ENCODE data around the gene PCDHB13. TPM values are rescaled to one million over a fixed set of nuclear protein-coding genes. Genes with fewer than 3 reads are reported as not detected.
A peak's percentile ranks its signal among the peaks of the same experiment; 100 is the strongest.
"Not testable (repeated sequence)": the region's sequence is repeated elsewhere in the genome, so short reads cannot be mapped to it uniquely, and the experiment has no call there.

The PCDHB13 gene
- total and polyA plus RNA-seq, 9 donors = 1.3 to 5.9 (median 4.4) TPM

- Histone ChIP-seq H3K4me3 (peak within 1 kb of the TSS; percentile 21), H3K4me1 (ENCODE audit: insufficient read depth) (no peaks in the 10 kb centered on the region), H3K27ac (no peak within 1 kb of the TSS), H3K36me3 (no peaks in the 10 kb centered on the region), H3K27me3 (no peaks in the 10 kb centered on the region), H3K9me3 (peaks cover 14 to 51% of the 10 kb centered on the region in 2 donors)
- DNase-seq = peak; percentile 18 to 63 (median 56)
- 4 to 9% (median 6%) methylated on average over 16 of the region's 16 CpGs for WGBS, 3 donors
- intact Hi-C loops (cut with DNase I) = loop anchor here in 1 of 4 donors (10.0 kb wide), 1 partner anchor 320 kb away; no protein-coding TSS in a partner anchor
- TF ChIP-seq, protein P1, sequence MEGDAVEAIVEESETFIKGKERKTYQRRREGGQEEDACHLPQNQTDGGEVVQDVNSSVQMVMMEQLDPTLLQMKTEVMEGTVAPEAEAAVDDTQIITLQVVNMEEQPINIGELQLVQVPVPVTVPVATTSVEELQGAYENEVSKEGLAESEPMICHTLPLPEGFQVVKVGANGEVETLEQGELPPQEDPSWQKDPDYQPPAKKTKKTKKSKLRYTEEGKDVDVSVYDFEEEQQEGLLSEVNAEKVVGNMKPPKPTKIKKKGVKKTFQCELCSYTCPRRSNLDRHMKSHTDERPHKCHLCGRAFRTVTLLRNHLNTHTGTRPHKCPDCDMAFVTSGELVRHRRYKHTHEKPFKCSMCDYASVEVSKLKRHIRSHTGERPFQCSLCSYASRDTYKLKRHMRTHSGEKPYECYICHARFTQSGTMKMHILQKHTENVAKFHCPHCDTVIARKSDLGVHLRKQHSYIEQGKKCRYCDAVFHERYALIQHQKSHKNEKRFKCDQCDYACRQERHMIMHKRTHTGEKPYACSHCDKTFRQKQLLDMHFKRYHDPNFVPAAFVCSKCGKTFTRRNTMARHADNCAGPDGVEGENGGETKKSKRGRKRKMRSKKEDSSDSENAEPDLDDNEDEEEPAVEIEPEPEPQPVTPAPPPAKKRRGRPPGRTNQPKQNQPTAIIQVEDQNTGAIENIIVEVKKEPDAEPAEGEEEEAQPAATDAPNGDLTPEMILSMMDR (IDR thresholded peaks at IDR 0.05) = peak in 1 of 3 donors; percentile 19
- no peak for TF ChIP-seq EP300 (IDR thresholded peaks at IDR 0.05)
These were observed 31.6 kb downstream of the PCDHB13 start, which contains the start of gene PCDHB15 for GRCh38 chr5:141245250-141245717. TSS of gene PCDHB15 (plus strand) at chr5:141245395. CDS start at chr5:141245579, 184 bp downstream.

DNA sequence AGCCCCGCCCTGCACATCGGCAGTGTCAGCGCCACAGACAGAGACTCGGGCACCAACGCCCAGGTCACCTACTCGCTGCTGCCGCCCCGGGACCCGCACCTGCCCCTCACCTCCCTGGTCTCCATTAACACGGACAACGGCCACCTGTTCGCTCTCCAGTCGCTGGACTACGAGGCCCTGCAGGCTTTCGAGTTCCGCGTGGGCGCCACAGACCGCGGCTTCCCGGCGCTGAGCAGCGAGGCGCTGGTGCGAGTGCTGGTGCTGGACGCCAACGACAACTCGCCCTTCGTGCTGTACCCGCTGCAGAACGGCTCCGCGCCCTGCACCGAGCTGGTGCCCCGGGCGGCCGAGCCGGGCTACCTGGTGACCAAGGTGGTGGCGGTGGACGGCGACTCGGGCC is 33.3 kb downstream of the PCDHB13 start:
- H3K27me3 ChIP-seq; DNase-seq; H3K27ac ChIP-seq; H3K4me3 ChIP-seq; H3K4me1 ChIP-seq (ENCODE audit: insufficient read depth); H3K36me3 ChIP-seq: not testable (repeated sequence)
- intact Hi-C loops (cut with DNase I) = loop anchor here in 1 of 4 donors (10.0 kb wide), 1 partner anchor 318 kb away; no protein-coding TSS in a partner anchor
- H3K9me3 ChIP-seq = peaks cover 10 to 37% of the 10 kb centered on the region in 2 donors
- 11 to 54% (median 28%) methylated on average over 4 to 30 of the region's 42 CpGs for WGBS, 3 donors

GRCh38 chr5:141247434-141247833 is 33.7 kb downstream of the PCDHB13 start:
- peaks cover 10 to 36% of the 10 kb centered on the region in 2 donors for H3K9me3 ChIP-seq
- intact Hi-C loops (cut with DNase I) = loop anchor here in 1 of 4 donors (10.0 kb wide), 1 partner anchor 317 kb away; no protein-coding TSS in a partner anchor
- not testable (repeated sequence) for H3K27ac ChIP-seq; H3K27me3 ChIP-seq; H3K4me1 ChIP-seq (ENCODE audit: insufficient read depth); H3K36me3 ChIP-seq; DNase-seq; H3K4me3 ChIP-seq
- WGBS, 3 donors = 40 to 53% (median 51%) methylated on average over 18 to 34 of the region's 34 CpGs

DNA sequence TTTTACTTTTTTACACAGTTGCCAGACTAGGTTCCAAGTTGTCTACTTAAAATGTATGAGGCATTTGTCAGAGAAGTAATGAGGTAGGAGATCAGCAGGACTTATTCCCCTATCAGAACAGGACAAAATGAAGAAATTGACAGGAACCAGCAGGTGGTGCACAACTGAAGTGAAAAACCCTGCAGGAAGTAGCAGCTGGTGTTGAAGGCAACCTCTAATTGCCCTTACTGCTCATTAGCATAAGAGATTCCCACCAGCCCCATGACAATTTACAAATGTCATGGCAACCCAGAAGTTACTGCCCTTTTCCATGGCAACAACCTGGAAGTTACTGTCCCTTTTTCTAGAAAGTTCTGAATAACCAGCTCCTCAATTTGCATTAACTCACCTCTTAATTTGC is 36.9 kb downstream of the PCDHB13 start:
- Histone ChIP-seq H3K9me3 (peaks cover 10 to 28% of the 10 kb centered on the region in 2 donors), H3K27ac (no peak overlapping the region), H3K4me1 (ENCODE audit: insufficient read depth) (no peaks in the 10 kb centered on the region), H3K27me3 (no peaks in the 10 kb centered on the region), H3K36me3 (no peaks in the 10 kb centered on the region), H3K4me3 (no peak overlapping the region)
- intact Hi-C loops (cut with DNase I) = no loop called here
- TF ChIP-seq EP300 (IDR thresholded peaks at IDR 0.05) (no peak), POLR2A (IDR thresholded peaks at IDR 0.05) (no peak)
- TF ChIP-seq, protein P1 (IDR thresholded peaks at IDR 0.05) = no peak
- DNase-seq = no peak

- Histone ChIP-seq H3K4me1 (ENCODE audit: insufficient read depth) (no peaks in the 10 kb centered on the region), H3K27me3 (no peaks in the 10 kb centered on the region), H3K9me3 (peaks cover 4 to 35% of the 10 kb centered on the region in 2 donors), H3K4me3 (no peak overlapping the region), H3K27ac (no peak overlapping the region), H3K36me3 (no peaks in the 10 kb centered on the region)
- TF ChIP-seq, protein P1 (IDR thresholded peaks at IDR 0.05) = no peak
- TF ChIP-seq POLR2A (IDR thresholded peaks at IDR 0.05) (no peak), EP300 (IDR thresholded peaks at IDR 0.05) (no peak)
- DNase-seq = no peak
- intact Hi-C loops (cut with DNase I) = no loop called here
These were observed 44.7 kb downstream of the PCDHB13 start for GRCh38 chr5:141258464-141258863.
